B cell (primary cell): ENCODE results near the gene MUC5AC.

ENCODE experiments used
- EZH2 ChIP-seq: IDR thresholded peaks from 2 replicates; pipeline ENCODE4 v1.6.1; 2012; ENCODE audit warnings: borderline replicate concordance, low read depth, mild to moderate bottlenecking, moderate library complexity, low read length; ENCODE audit not compliant: insufficient read depth, poor library complexity, severe bottlenecking
- TF ChIP-seq, protein P1 (sequence below): fragments of 200-600 bp; IDR thresholded peaks from one replicate; pipeline ENCODE4 v1.8.0; 2022; ENCODE audit warnings: antibody characterized with exemption, mild to moderate bottlenecking

DNA sequence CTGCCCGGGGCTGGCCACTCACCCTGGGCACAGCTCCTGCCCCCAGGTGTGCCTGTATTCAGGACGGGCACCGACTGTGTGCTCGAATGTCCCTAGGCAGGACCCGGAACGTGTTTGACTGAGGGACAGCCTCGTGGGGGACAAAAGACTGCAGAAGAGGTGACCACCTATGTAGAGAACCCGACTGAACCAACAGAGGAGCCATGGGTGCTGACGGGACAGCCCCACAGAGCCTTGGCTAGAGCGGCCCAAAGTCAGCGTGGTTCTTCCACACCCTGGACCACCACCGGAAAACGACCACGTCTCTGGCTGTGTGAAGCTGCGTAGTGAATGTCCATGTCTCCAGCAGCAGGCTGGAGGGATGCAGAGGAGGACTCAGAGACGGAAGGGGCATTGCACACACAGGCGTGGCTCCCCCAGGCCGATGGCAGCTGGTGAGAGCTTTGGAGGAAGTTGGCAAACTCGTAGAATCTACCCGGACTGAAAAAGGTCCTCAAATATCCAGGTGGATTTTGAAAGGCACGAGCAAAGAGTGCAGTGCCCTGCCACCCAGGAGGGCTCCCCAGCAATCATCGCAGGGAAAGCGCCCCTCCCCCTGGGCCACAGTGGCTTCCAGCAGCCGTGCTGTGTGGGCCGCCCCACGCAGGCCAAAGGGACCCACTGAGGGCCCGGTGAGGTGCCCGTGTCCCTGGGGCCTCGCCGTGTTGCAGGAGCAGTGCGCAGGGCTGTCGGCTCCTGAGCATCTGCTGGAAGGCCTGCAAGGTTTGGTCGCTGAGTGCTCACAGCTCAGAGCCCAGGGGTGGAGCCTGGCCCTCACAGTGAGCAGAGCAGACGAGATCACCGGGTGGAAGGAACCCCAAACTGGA lies 47.6 kb downstream of the MUC5AC start:
- TF ChIP-seq EZH2, result no peak
- TF ChIP-seq, protein P1, sequence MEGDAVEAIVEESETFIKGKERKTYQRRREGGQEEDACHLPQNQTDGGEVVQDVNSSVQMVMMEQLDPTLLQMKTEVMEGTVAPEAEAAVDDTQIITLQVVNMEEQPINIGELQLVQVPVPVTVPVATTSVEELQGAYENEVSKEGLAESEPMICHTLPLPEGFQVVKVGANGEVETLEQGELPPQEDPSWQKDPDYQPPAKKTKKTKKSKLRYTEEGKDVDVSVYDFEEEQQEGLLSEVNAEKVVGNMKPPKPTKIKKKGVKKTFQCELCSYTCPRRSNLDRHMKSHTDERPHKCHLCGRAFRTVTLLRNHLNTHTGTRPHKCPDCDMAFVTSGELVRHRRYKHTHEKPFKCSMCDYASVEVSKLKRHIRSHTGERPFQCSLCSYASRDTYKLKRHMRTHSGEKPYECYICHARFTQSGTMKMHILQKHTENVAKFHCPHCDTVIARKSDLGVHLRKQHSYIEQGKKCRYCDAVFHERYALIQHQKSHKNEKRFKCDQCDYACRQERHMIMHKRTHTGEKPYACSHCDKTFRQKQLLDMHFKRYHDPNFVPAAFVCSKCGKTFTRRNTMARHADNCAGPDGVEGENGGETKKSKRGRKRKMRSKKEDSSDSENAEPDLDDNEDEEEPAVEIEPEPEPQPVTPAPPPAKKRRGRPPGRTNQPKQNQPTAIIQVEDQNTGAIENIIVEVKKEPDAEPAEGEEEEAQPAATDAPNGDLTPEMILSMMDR, result no peak
